Activated CD8-positive, alpha-beta memory T cell treated with anti-CD3 and anti-CD28 coated beads for 1 hour (primary cell): ENCODE data around the gene RBM28.
"Not testable (repeated sequence)": the region's sequence is repeated elsewhere in the genome, so short reads cannot be mapped to it uniquely, and the experiment has no call there.

Experiments
- DNase-seq, 2 donors: peaks; one replicate each; pipeline ENCODE4 v3.0.0-alpha.2; 2020; ENCODE audit warnings: low read depth in 1 of 2; ENCODE audit errors: extremely low read depth in 1 of 2

Gene RBM28

GRCh38 chr7:128299109-128299607 is 44.5 kb downstream of the RBM28 start:
- DNase-seq: no peak

GRCh38 chr7:128298004-128298403 is 45.7 kb downstream of the RBM28 start:
- DNase-seq: not testable (repeated sequence)

- DNase-seq: no peak
These were observed 56.2 kb downstream of the RBM28 start for GRCh38 chr7:128287556-128287955.

GRCh38 chr7:128284102-128284501 is 59.6 kb downstream of the RBM28 start:
- DNase-seq: no peak

GRCh38 chr7:128281605-128282380 is 61.9 kb downstream of the RBM28 start:
- no peak for DNase-seq

GRCh38 chr7:128280451-128280850 is 63.3 kb downstream of the RBM28 start:
- DNase-seq: not testable (repeated sequence)

GRCh38 chr7:128279124-128279713 is 64.5 kb downstream of the RBM28 start:
- DNase-seq: no peak

GRCh38 chr7:128278366-128278765 is 65.3 kb downstream of the RBM28 start:
- no peak for DNase-seq

GRCh38 chr7:128275681-128276080 is 68.0 kb downstream of the RBM28 start:
- DNase-seq: no peak

GRCh38 chr7:128274884-128275603 is 68.7 kb downstream of the RBM28 start:
- no peak for DNase-seq

GRCh38 chr7:128274246-128274883 is 69.3 kb downstream of the RBM28 start:
- no peak for DNase-seq

- DNase-seq: no peak
These were observed 71.7 kb downstream of the RBM28 start for GRCh38 chr7:128271942-128272481.

- no peak for DNase-seq
These were observed 72.2 kb downstream of the RBM28 start for GRCh38 chr7:128271471-128271941.

- no peak for DNase-seq
These were observed 72.9 kb downstream of the RBM28 start for GRCh38 chr7:128270826-128271272.

- DNase-seq: no peak
These were observed 75.5 kb downstream of the RBM28 start for GRCh38 chr7:128268233-128268632.

- no peak for DNase-seq
These were observed 76.1 kb downstream of the RBM28 start for GRCh38 chr7:128267595-128267924.

- no peak for DNase-seq
These were observed 76.7 kb downstream of the RBM28 start for GRCh38 chr7:128266883-128267594.

GRCh38 chr7:128266529-128266882 is 77.2 kb downstream of the RBM28 start:
- DNase-seq: no peak

GRCh38 chr7:128265906-128266300 is 77.8 kb downstream of the RBM28 start:
- no peak for DNase-seq

GRCh38 chr7:128265156-128265905 is 78.4 kb downstream of the RBM28 start:
- DNase-seq: no peak
